HEK293 (cell line): ENCODE measurements around the gene RNF215.

ENCODE experiments used
- CTCF ChIA-PET: fragments of 350-600 bp; formaldehyde crosslinking; extraction: SDS; loops from one replicate; lab custom pipeline; 2021; ENCODE audit warnings: antibody characterized with exemption; lab: Yijun Ruan, JAX
- POLR2A ChIA-PET: fragments of 300-600 bp; formaldehyde crosslinking; extraction: SDS; loops from one replicate; lab custom pipeline; 2020; ENCODE audit warnings: antibody characterized with exemption, inconsistent platforms; lab: Yijun Ruan, JAX
- H3K27ac ChIP-seq: fragments of 200-500 bp; sonication (Bioruptor generic); 2 replicates; pipeline ENCODE4 v1.5.1; 2014; ENCODE audit warnings: low read depth, low read length, control low read depth, inconsistent platforms; ENCODE audit errors: extremely low read depth
- H3K36me3 ChIP-seq, 2 experiments: fragments of 200-500 bp in 1 of 2; sonication (Bioruptor generic) in 1 of 2; 1 replicate in 1 of 2; 2 replicates in 1 of 2; pipeline ENCODE4 v1.5.1; 2014 to 2017; ENCODE audit warnings: inconsistent platforms in 2 of 2, low read length in 2 of 2; ENCODE audit not compliant: control insufficient read depth in 2 of 2, insufficient read depth in 1 of 2
- H3K4me1 ChIP-seq: fragments of 200-500 bp; sonication (Bioruptor generic); 2 replicates; pipeline ENCODE4 v1.5.1; 2014; ENCODE audit warnings: mild to moderate bottlenecking, low read length, inconsistent platforms; ENCODE audit not compliant: control insufficient read depth, insufficient read depth
- H3K4me3 ChIP-seq: 2 replicates; pipeline ENCODE4 v1.5.1; 2011; ENCODE audit warnings: low read depth, mild to moderate bottlenecking, control low read depth, low read length, moderate library complexity
- H3K9me3 ChIP-seq: fragments of 200-500 bp; sonication (Bioruptor generic); 2 replicates; pipeline ENCODE4 v1.5.1; 2014; ENCODE audit warnings: low read depth, low read length, inconsistent platforms; ENCODE audit not compliant: control insufficient read depth, insufficient read depth
- GFI1B ChIP-seq: fragments of 450-650 bp; formaldehyde crosslinking; IDR thresholded peaks from 2 replicates; pipeline ENCODE4 v1.5.1; 2016; ENCODE audit warnings: missing biosample characterization, missing genetic modification characterization
- TCF7L2 ChIP-seq: IDR thresholded peaks from 2 replicates; pipeline ENCODE4 v1.6.1; 2011; ENCODE audit warnings: low read depth, mild to moderate bottlenecking, inconsistent platforms, low read length, moderate library complexity, borderline replicate concordance
- YY1 ChIP-seq: fragments of 450-650 bp; formaldehyde crosslinking; IDR thresholded peaks from 2 replicates; pipeline ENCODE4 v1.5.1; 2018; ENCODE audit warnings: missing biosample characterization, missing genetic modification characterization
- ZFP37 ChIP-seq: fragments of 450-650 bp; formaldehyde crosslinking; IDR thresholded peaks from 2 replicates; pipeline ENCODE4 v1.5.1; 2016; ENCODE audit warnings: missing biosample characterization, missing genetic modification characterization
- ZNF169 ChIP-seq: fragments of 450-650 bp; formaldehyde crosslinking; IDR thresholded peaks from 2 replicates; pipeline ENCODE4 v1.5.1; 2016; ENCODE audit warnings: missing biosample characterization, missing genetic modification characterization
- ZNF221 ChIP-seq: fragments of 450-650 bp; formaldehyde crosslinking; IDR thresholded peaks from 2 replicates; pipeline ENCODE4 v1.5.1; 2017; ENCODE audit warnings: missing biosample characterization, missing genetic modification characterization, borderline replicate concordance
- ZNF391 ChIP-seq: fragments of 450-650 bp; formaldehyde crosslinking; IDR thresholded peaks from 2 replicates; pipeline ENCODE4 v1.5.1; 2016; ENCODE audit warnings: low read depth, missing biosample characterization, missing genetic modification characterization, borderline replicate concordance
- ZNF404 ChIP-seq: fragments of 450-650 bp; formaldehyde crosslinking; IDR thresholded peaks from 2 replicates; pipeline ENCODE4 v1.5.1; 2017; ENCODE audit warnings: missing biosample characterization, missing genetic modification characterization
- ZNF600 ChIP-seq: fragments of 450-650 bp; formaldehyde crosslinking; IDR thresholded peaks from 2 replicates; pipeline ENCODE4 v1.5.1; 2016; ENCODE audit warnings: missing biosample characterization, missing genetic modification characterization
- ZNF658 ChIP-seq: fragments of 450-650 bp; formaldehyde crosslinking; IDR thresholded peaks from 2 replicates; pipeline ENCODE4; 2016; ENCODE audit warnings: missing biosample characterization, missing genetic modification characterization
- ZNF707 ChIP-seq: fragments of 450-650 bp; formaldehyde crosslinking; IDR thresholded peaks from 2 replicates; pipeline ENCODE4 v1.5.1; 2016; ENCODE audit warnings: missing biosample characterization, missing genetic modification characterization
- TF ChIP-seq, protein P1 (sequence below): fragments of 450-650 bp; formaldehyde crosslinking; IDR thresholded peaks from 2 replicates; pipeline ENCODE4 v1.5.1; 2016; ENCODE audit warnings: missing biosample characterization, missing genetic modification characterization, borderline replicate concordance
- TF ChIP-seq, protein P2 (sequence below): fragments of 450-650 bp; formaldehyde crosslinking; IDR thresholded peaks from 2 replicates; pipeline ENCODE4 v1.5.1; 2016; ENCODE audit warnings: missing biosample characterization, missing genetic modification characterization

The RNF215 gene

DNA sequence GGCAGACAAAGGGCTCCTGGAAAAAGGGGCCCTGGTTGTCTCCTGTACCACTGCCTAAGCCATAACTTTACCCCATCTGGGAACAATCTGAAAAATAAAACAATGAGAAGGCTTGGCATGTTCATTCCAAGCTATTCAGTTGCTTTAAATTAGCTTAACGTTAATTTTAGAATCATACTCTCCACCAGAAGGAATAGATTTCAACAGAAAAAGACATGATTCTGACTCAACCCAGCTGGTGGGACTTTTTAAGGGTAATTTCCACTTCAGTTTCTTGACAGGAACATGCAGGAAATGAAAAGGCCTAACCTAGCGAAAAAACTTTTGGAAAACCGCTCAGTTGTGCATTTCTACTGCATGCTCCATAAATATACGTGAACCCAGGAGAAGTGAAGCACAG is 38.4 kb downstream of the RNF215 start (continued):
- TF ChIP-seq ZNF221 (tag by site-specific recombination) (no peak), GFI1B (tag by site-specific recombination) (no peak)
- TF ChIP-seq, protein P1, sequence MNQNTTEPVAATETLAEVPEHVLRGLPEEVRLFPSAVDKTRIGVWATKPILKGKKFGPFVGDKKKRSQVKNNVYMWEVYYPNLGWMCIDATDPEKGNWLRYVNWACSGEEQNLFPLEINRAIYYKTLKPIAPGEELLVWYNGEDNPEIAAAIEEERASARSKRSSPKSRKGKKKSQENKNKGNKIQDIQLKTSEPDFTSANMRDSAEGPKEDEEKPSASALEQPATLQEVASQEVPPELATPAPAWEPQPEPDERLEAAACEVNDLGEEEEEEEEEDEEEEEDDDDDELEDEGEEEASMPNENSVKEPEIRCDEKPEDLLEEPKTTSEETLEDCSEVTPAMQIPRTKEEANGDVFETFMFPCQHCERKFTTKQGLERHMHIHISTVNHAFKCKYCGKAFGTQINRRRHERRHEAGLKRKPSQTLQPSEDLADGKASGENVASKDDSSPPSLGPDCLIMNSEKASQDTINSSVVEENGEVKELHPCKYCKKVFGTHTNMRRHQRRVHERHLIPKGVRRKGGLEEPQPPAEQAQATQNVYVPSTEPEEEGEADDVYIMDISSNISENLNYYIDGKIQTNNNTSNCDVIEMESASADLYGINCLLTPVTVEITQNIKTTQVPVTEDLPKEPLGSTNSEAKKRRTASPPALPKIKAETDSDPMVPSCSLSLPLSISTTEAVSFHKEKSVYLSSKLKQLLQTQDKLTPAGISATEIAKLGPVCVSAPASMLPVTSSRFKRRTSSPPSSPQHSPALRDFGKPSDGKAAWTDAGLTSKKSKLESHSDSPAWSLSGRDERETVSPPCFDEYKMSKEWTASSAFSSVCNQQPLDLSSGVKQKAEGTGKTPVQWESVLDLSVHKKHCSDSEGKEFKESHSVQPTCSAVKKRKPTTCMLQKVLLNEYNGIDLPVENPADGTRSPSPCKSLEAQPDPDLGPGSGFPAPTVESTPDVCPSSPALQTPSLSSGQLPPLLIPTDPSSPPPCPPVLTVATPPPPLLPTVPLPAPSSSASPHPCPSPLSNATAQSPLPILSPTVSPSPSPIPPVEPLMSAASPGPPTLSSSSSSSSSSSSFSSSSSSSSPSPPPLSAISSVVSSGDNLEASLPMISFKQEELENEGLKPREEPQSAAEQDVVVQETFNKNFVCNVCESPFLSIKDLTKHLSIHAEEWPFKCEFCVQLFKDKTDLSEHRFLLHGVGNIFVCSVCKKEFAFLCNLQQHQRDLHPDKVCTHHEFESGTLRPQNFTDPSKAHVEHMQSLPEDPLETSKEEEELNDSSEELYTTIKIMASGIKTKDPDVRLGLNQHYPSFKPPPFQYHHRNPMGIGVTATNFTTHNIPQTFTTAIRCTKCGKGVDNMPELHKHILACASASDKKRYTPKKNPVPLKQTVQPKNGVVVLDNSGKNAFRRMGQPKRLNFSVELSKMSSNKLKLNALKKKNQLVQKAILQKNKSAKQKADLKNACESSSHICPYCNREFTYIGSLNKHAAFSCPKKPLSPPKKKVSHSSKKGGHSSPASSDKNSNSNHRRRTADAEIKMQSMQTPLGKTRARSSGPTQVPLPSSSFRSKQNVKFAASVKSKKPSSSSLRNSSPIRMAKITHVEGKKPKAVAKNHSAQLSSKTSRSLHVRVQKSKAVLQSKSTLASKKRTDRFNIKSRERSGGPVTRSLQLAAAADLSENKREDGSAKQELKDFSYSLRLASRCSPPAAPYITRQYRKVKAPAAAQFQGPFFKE = no peak
- TF ChIP-seq, protein P2, sequence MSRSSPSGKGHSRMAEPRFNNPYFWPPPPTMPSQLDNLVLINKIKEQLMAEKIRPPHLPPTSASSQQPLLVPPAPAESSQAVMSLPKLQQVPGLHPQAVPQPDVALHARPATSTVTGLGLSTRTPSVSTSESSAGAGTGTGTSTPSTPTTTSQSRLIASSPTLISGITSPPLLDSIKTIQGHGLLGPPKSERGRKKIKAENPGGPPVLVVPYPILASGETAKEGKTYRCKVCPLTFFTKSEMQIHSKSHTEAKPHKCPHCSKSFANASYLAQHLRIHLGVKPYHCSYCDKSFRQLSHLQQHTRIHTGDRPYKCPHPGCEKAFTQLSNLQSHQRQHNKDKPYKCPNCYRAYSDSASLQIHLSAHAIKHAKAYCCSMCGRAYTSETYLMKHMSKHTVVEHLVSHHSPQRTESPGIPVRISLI (tag by site-specific recombination) = no peak

DNA sequence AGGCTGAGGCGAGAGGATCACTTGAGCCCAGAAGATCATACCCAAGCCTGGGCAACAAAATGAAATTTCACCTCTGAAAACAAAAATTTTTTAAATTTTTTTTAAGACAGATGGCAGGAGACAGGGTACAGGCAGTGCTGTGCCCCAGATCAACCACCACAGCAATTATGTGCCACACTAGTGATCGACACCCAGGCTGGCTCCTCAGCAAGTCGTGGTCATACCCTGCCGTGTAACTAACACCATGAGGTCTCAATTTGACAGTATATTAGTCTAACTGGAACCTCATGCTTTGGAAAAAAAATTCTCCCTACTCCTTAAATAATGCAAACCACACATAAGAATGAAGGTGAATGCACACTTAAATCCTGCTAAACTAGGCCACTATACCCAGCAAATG is 38.8 kb downstream of the RNF215 start:
- Histone ChIP-seq H3K4me1 (no peaks in the 10 kb centered on the region), H3K9me3 (no peaks in the 10 kb centered on the region), H3K27ac (no peak overlapping the region), H3K4me3 (no peak overlapping the region), H3K36me3 (peaks cover 74 to 98% of the 10 kb centered on the region in 2 experiments)
- ChIA-PET CTCF (interaction anchor here (1.2 kb wide), 1 partner anchor 39 kb away, joined by 3 read pairs; no protein-coding TSS in a partner anchor), POLR2A (interaction anchor here (1.5 kb wide), 1 partner anchor 8 kb away, joined by 4 read pairs; the partner anchor contains the start of genes CCDC157 and SF3A1)
- no peak for TF ChIP-seq TCF7L2

- no peaks in the 10 kb centered on the region for H3K9me3 ChIP-seq
- ChIA-PET POLR2A (interaction anchor here (1.5 to 1.6 kb wide), 2 partner anchors 9 to 21 kb away, joined by 4 to 5 read pairs; partner anchors contain the start of genes CCDC157, SF3A1 and TBC1D10A), CTCF (interaction anchor here (0.8 kb wide), 1 partner anchor 32 kb away, joined by 3 read pairs; no protein-coding TSS in a partner anchor)
- peaks cover 78 to 99% of the 10 kb centered on the region in 2 experiments for H3K36me3 ChIP-seq
- H3K4me3 ChIP-seq = no peak overlapping the region
- no peaks in the 10 kb centered on the region for H3K4me1 ChIP-seq
- no peak overlapping the region for H3K27ac ChIP-seq
- no peak for TF ChIP-seq ZNF707 (tag by site-specific recombination)
- TF ChIP-seq ZNF391 (tag by site-specific recombination) = no peak
- TF ChIP-seq ZNF600 (tag by site-specific recombination) = no peak
- no peak for TF ChIP-seq ZNF404 (tag by site-specific recombination)
- no peak for TF ChIP-seq YY1
- no peak for TF ChIP-seq ZFP37 (tag by site-specific recombination)
- TF ChIP-seq ZNF658 (tag by site-specific recombination) = no peak
- TF ChIP-seq ZNF169 (tag by site-specific recombination) = no peak
Measured at GRCh38 chr22:30347255-30347892, 39.8 kb downstream of the RNF215 start.
